RWPE2 (cell line): ENCODE measurements around the gene FRRS1.

ENCODE experiments used
- ATAC-seq: fragments of 200-7000 bp; cut with Tn5 transposase; 3 replicates; pipeline ENCODE4 v1.9.1; 2021; ENCODE audit warnings: low read depth
- DNase-seq: peaks from one replicate; pipeline ENCODE4 v3.0.0-alpha.2; 2020; ENCODE audit warnings: low spot score
- H3K27ac ChIP-seq: fragments of 450-650 bp; 2 replicates; pipeline ENCODE4 v1.5.1; 2017; ENCODE audit warnings: mild to moderate bottlenecking; ENCODE audit not compliant: poor library complexity, severe bottlenecking
- H3K27me3 ChIP-seq: fragments of 250-450 bp; sonication (Bioruptor Pico); 2 replicates; pipeline ENCODE4 v1.5.1; 2021; ENCODE audit warnings: mild to moderate bottlenecking, moderate library complexity; ENCODE audit not compliant: insufficient read depth, poor library complexity, severe bottlenecking
- H3K36me3 ChIP-seq: fragments of 250-450 bp; sonication (Bioruptor Pico); 2 replicates; pipeline ENCODE4 v1.5.1; 2020; ENCODE audit warnings: low read depth, mild to moderate bottlenecking, moderate library complexity
- H3K4me1 ChIP-seq: fragments of 250-450 bp; sonication (Bioruptor Pico); 2 replicates; pipeline ENCODE4 v1.5.1; 2021; ENCODE audit warnings: mild to moderate bottlenecking, moderate library complexity; ENCODE audit not compliant: insufficient read depth, poor library complexity, severe bottlenecking
- H3K4me3 ChIP-seq: fragments of 250-450 bp; sonication (Bioruptor Pico); 2 replicates; pipeline ENCODE4 v1.5.1; 2021; ENCODE audit warnings: mild to moderate bottlenecking, moderate library complexity; ENCODE audit not compliant: severe bottlenecking
- H3K9me3 ChIP-seq: fragments of 250-450 bp; sonication (Bioruptor Pico); 2 replicates; pipeline ENCODE4 v1.5.1; 2021; ENCODE audit warnings: mild to moderate bottlenecking, moderate library complexity; ENCODE audit not compliant: severe bottlenecking
- TF ChIP-seq, protein P1 (sequence below): fragments of 450-650 bp; IDR thresholded peaks from one replicate; pipeline ENCODE4 v1.5.1; 2017; ENCODE audit warnings: mild to moderate bottlenecking, moderate library complexity; ENCODE audit not compliant: poor library complexity, severe bottlenecking

FRRS1 gene

DNA sequence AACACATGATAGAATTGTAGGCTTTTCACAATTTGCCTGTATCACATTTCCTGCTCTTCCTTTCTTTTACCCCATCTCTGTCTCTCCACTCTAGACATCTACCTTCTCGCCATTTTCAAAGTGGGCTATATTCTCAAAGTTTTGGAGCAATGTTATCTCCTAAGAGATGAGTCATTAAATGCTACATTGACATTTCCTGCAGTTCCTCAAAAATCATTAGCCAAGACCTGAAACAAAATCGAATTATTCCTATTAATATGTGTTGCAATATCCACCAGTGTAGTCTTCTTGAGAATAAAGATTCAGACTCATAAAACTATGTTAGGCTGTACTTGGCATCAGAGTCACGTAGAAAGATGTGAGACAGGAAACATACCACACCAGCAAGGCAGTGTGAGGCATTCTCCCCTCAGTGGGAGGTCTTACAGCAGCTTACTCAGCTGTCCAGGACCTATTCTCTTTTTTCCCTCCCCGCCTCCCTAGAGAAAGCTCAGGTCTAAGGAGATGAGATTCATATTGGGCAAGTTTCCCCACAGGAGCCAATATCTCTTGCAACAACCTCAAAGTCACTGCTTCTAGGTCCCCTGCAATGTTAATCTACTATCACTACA, 38.8 kb downstream of the FRRS1 start:
- no peaks in the 10 kb centered on the region for H3K27me3 ChIP-seq
- no peaks in the 10 kb centered on the region for H3K9me3 ChIP-seq
- no peaks in the 10 kb centered on the region for H3K4me1 ChIP-seq
- no peak for ATAC-seq
- no peak for DNase-seq
- TF ChIP-seq, protein P1, sequence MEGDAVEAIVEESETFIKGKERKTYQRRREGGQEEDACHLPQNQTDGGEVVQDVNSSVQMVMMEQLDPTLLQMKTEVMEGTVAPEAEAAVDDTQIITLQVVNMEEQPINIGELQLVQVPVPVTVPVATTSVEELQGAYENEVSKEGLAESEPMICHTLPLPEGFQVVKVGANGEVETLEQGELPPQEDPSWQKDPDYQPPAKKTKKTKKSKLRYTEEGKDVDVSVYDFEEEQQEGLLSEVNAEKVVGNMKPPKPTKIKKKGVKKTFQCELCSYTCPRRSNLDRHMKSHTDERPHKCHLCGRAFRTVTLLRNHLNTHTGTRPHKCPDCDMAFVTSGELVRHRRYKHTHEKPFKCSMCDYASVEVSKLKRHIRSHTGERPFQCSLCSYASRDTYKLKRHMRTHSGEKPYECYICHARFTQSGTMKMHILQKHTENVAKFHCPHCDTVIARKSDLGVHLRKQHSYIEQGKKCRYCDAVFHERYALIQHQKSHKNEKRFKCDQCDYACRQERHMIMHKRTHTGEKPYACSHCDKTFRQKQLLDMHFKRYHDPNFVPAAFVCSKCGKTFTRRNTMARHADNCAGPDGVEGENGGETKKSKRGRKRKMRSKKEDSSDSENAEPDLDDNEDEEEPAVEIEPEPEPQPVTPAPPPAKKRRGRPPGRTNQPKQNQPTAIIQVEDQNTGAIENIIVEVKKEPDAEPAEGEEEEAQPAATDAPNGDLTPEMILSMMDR = no peak
- no peaks in the 10 kb centered on the region for H3K36me3 ChIP-seq
- H3K4me3 ChIP-seq = no peak overlapping the region
- H3K27ac ChIP-seq = no peak overlapping the region

DNA sequence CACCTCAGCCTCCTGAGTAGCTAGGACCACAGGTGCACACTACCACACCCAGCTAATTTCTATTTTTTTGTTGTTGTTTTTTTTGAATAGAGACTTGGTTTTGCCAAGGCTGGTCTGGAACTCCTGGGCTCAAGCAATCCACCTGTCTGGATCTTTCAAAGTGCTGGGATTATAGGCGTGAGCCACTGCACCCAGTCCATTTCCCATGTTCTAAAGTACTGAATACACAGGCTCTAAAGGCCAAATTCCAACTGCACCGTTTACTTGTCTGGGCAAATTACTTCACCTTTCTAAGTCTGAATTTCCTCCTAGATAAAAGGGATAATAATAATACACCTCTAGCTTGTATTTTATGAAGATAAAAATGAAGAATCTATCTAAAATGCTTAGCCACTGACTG, 39.6 kb downstream of the FRRS1 start:
- no peak for DNase-seq
- no peak for ATAC-seq

DNA sequence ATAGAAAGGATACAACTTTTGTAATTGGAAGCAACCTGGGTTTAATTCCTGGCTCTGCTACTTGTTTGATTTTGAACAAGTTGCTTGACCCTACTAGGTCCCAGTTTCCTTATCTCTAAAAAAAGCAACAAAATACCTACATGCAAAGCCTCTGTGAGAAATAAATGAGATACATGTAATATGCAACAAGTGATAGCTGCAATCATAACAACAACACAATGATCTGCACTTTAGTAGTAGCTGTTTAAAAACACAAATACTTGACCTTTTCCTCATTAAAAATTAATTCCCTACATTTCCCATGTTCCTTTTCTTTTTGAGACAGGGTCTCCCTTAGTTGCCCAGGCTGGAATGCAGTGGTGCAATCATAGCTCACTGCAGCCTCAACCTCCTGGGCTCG, 40.0 kb downstream of the FRRS1 start:
- no peak for DNase-seq
- ATAC-seq = no peak
- no peak overlapping the region for H3K4me3 ChIP-seq
- H3K4me1 ChIP-seq = no peaks in the 10 kb centered on the region
- TF ChIP-seq, protein P1 = no peak
- no peaks in the 10 kb centered on the region for H3K36me3 ChIP-seq
- no peaks in the 10 kb centered on the region for H3K9me3 ChIP-seq
- H3K27me3 ChIP-seq = no peaks in the 10 kb centered on the region
- H3K27ac ChIP-seq = no peak overlapping the region

More for the DNA sequence above, 39.6 kb downstream of the FRRS1 start:
- Histone ChIP-seq H3K4me1 (no peaks in the 10 kb centered on the region), H3K9me3 (no peaks in the 10 kb centered on the region), H3K4me3 (no peak overlapping the region), H3K36me3 (no peaks in the 10 kb centered on the region), H3K27me3 (no peaks in the 10 kb centered on the region), H3K27ac (no peak overlapping the region)
- TF ChIP-seq, protein P1 = no peak

DNA sequence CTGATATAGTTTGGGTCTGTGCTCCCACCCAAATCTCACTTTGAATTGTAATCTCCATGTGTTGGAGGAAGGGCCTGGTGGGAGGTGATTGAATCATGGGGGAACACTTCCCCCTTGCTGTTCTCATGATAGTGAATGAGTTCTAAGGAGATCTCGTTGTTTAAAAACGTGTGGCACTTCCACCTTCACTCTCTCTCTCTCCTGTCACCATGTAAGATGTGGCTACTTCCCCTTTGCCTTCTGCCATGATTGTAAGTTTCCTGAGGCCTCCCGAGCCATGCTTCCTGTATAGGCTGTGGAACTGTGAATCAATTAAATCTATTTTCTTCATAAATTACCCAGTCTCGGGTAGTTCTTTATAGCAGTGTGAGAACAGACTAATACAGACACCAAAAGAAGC, 40.4 kb downstream of the FRRS1 start:
- Histone ChIP-seq H3K9me3 (no peaks in the 10 kb centered on the region), H3K4me3 (no peak overlapping the region), H3K27ac (no peak overlapping the region), H3K27me3 (no peaks in the 10 kb centered on the region), H3K4me1 (no peaks in the 10 kb centered on the region), H3K36me3 (no peaks in the 10 kb centered on the region)
- DNase-seq (no peak), ATAC-seq (no peak)
- TF ChIP-seq, protein P1 = no peak

DNA sequence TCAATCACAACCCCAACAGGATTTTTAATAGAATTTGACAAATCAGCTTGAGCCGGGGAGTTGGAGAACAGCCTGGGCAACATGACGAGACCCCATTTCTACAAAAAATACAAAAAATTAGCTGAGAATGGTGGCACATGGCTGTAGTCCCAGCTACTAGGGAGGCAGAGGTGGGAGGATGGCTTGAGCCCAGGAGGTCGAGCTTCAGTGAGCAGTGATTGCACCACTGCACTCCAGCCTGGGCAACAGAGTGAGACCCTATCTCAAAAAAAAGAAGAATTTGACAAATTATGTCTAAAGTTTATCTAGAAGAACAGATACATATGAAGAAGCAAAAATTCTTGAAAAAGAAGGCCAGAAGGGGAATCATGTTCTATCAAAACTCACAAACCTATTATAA, 43.2 kb downstream of the FRRS1 start:
- Histone ChIP-seq H3K4me1 (no peaks in the 10 kb centered on the region), H3K27ac (no peak overlapping the region), H3K9me3 (no peaks in the 10 kb centered on the region), H3K4me3 (no peak overlapping the region), H3K27me3 (no peaks in the 10 kb centered on the region), H3K36me3 (no peaks in the 10 kb centered on the region)
- ATAC-seq = no peak
- DNase-seq = no peak
- TF ChIP-seq, protein P1 = no peak
